ENCODE measurements around the gene RAB11FIP4.

RAB11FIP4 gene

DNA sequence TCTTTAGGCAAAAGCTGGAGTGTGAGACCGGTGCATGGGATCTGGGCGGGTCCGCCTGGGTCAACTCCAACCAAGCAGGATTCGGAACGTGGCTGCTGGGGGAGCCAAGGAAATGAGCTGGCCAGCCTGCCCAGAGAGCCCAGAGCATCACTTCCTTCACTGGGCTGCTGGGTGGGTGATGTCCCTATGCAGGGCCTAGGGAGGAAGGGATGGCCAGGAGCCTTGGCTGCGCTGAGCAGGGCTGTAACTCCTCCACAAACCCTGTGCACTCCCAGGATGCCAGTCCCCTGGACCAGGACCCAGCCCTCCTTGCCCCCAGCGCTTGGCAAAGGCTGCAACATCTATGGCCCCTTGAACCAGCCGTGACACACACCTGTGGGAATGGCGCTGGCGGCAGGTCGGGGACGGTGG, 138.4 kb downstream of the RAB11FIP4 start:
- H3K9ac ChIP-seq (ENCODE audit: low read depth, low read length, poor library complexity, severe bottlenecking) = no peak overlapping the region
- no peaks in the 10 kb centered on the region for H3F3A ChIP-seq (ENCODE audit: low read depth)
- no peaks in the 10 kb centered on the region for H4K20me1 ChIP-seq (ENCODE audit: insufficient read depth, low read length, poor library complexity, severe bottlenecking)
- H3K36me3 ChIP-seq (ENCODE audit: insufficient read depth, low read length) = peaks cover 15% of the 10 kb centered on the region; the same call in 1 of the 2 replicates
- H3K27me3 ChIP-seq (ENCODE audit: insufficient read depth, low read length, poor library complexity, severe bottlenecking) = no peaks in the 10 kb centered on the region
- H3K9me2 ChIP-seq (replicated peaks; ENCODE audit: low read depth, low read length) = no peaks in the 10 kb centered on the region
- no peak overlapping the region for H2AFZ ChIP-seq (ENCODE audit: low read length)
- peaks cover 12% of the 10 kb centered on the region for H3K4me1 ChIP-seq (ENCODE audit: insufficient read depth, low read length, poor library complexity, severe bottlenecking)
- no peaks in the 10 kb centered on the region for H3K79me2 ChIP-seq (ENCODE audit: insufficient read depth, low read length)
- no peaks in the 10 kb centered on the region for H3K9me3 ChIP-seq (ENCODE audit: insufficient read depth, low read depth, low read length)
- H3K4me3 ChIP-seq (ENCODE audit: low read length, poor library complexity, severe bottlenecking) = no peak overlapping the region
- H3K4me2 ChIP-seq (ENCODE audit: low read depth, low read length, poor library complexity, severe bottlenecking) = no peak overlapping the region
- TF ChIP-seq EZH2phosphoT487 (IDR thresholded peaks at IDR 0.05; ENCODE audit: borderline replicate concordance) (no peak), CTCF (conservative IDR thresholded peaks at IDR 0.05; ENCODE audit: low read length) (no peak)

GRCh38 chr17:31530391-31530985, 139.0 kb downstream of the RAB11FIP4 start:
- no peak overlapping the region for H3K4me2 ChIP-seq (ENCODE audit: low read depth, low read length, poor library complexity, severe bottlenecking)
- no peak overlapping the region for H3K4me3 ChIP-seq (ENCODE audit: low read length, poor library complexity, severe bottlenecking)
- no peaks in the 10 kb centered on the region for H3K27me3 ChIP-seq (ENCODE audit: insufficient read depth, low read length, poor library complexity, severe bottlenecking)
- no peaks in the 10 kb centered on the region for H3F3A ChIP-seq (ENCODE audit: low read depth)
- H3K4me1 ChIP-seq (ENCODE audit: insufficient read depth, low read length, poor library complexity, severe bottlenecking) = peaks cover 19% of the 10 kb centered on the region
- no peak overlapping the region for H2AFZ ChIP-seq (ENCODE audit: low read length)
- no peak for TF ChIP-seq CTCF (conservative IDR thresholded peaks at IDR 0.05; ENCODE audit: low read length)
- no peak for TF ChIP-seq EZH2phosphoT487 (IDR thresholded peaks at IDR 0.05; ENCODE audit: borderline replicate concordance)
- H3K9me2 ChIP-seq (replicated peaks; ENCODE audit: low read depth, low read length) = no peaks in the 10 kb centered on the region
- H3K9ac ChIP-seq (ENCODE audit: low read depth, low read length, poor library complexity, severe bottlenecking) = no peak overlapping the region
- no peaks in the 10 kb centered on the region for H3K9me3 ChIP-seq (ENCODE audit: insufficient read depth, low read depth, low read length)
- H3K79me2 ChIP-seq (ENCODE audit: insufficient read depth, low read length) = no peaks in the 10 kb centered on the region
- H3K36me3 ChIP-seq (ENCODE audit: insufficient read depth, low read length) = peaks cover 12% of the 10 kb centered on the region; the same call in 1 of the 2 replicates
- no peaks in the 10 kb centered on the region for H4K20me1 ChIP-seq (ENCODE audit: insufficient read depth, low read length, poor library complexity, severe bottlenecking)

- peaks cover 26% of the 10 kb centered on the region for H3K4me1 ChIP-seq (ENCODE audit: insufficient read depth, low read length, poor library complexity, severe bottlenecking)
- no peak overlapping the region for H3K4me2 ChIP-seq (ENCODE audit: low read depth, low read length, poor library complexity, severe bottlenecking)
- H3K27me3 ChIP-seq (ENCODE audit: insufficient read depth, low read length, poor library complexity, severe bottlenecking) = no peaks in the 10 kb centered on the region
- TF ChIP-seq EZH2phosphoT487 (IDR thresholded peaks at IDR 0.05; ENCODE audit: borderline replicate concordance) = no peak
- TF ChIP-seq CTCF (conservative IDR thresholded peaks at IDR 0.05; ENCODE audit: low read length) = no peak
- no peak overlapping the region for H3K9ac ChIP-seq (ENCODE audit: low read depth, low read length, poor library complexity, severe bottlenecking)
- H4K20me1 ChIP-seq (ENCODE audit: insufficient read depth, low read length, poor library complexity, severe bottlenecking) = no peaks in the 10 kb centered on the region
- no peaks in the 10 kb centered on the region for H3F3A ChIP-seq (ENCODE audit: low read depth)
- H3K4me3 ChIP-seq (ENCODE audit: low read length, poor library complexity, severe bottlenecking) = no peak overlapping the region
- H3K9me2 ChIP-seq (replicated peaks; ENCODE audit: low read depth, low read length) = no peaks in the 10 kb centered on the region
- peaks cover 12% of the 10 kb centered on the region; the same call in 1 of the 2 replicates for H3K36me3 ChIP-seq (ENCODE audit: insufficient read depth, low read length)
- H2AFZ ChIP-seq (ENCODE audit: low read length) = no peak overlapping the region
- H3K9me3 ChIP-seq (ENCODE audit: insufficient read depth, low read depth, low read length) = no peaks in the 10 kb centered on the region
- H3K79me2 ChIP-seq (ENCODE audit: insufficient read depth, low read length) = no peaks in the 10 kb centered on the region
These were observed 140.0 kb downstream of the RAB11FIP4 start for GRCh38 chr17:31531336-31531980.
